ENCODE measurements around the gene STX1B.
"Not testable (repeated sequence)": the region's sequence is repeated elsewhere in the genome, so short reads cannot be mapped to it uniquely, and the experiment has no call there.

STX1B gene

GRCh38 chr16:31013292-31013691 lies 2.9 kb upstream of the STX1B start:
- not testable (repeated sequence) for DNase-seq (ENCODE audit: low spot score)

- not testable (repeated sequence) for DNase-seq (ENCODE audit: low spot score)
These were observed 1.4 kb upstream of the STX1B start for GRCh38 chr16:31011815-31012214.

- no peak for DNase-seq (ENCODE audit: low spot score)
These were observed 399 bp downstream of the STX1B start for GRCh38 chr16:31009894-31010584.

- no peak for DNase-seq (ENCODE audit: low spot score)
These were observed 1.3 kb downstream of the STX1B start for GRCh38 chr16:31009120-31009519.

GRCh38 chr16:31008551-31008950 lies 1.9 kb downstream of the STX1B start:
- DNase-seq (ENCODE audit: low spot score): no peak

- no peak for DNase-seq (ENCODE audit: low spot score)
These were observed 2.3 kb downstream of the STX1B start for GRCh38 chr16:31008149-31008548.

- no peak for DNase-seq (ENCODE audit: low spot score)
These were observed 2.8 kb downstream of the STX1B start for GRCh38 chr16:31007684-31008083.

GRCh38 chr16:31006589-31006988 lies 3.8 kb downstream of the STX1B start:
- DNase-seq (ENCODE audit: low spot score): no peak

- no peak for DNase-seq (ENCODE audit: low spot score)
These were observed 4.4 kb downstream of the STX1B start for GRCh38 chr16:31006086-31006385.

- no peak for DNase-seq (ENCODE audit: low spot score)
These were observed 4.9 kb downstream of the STX1B start for GRCh38 chr16:31005350-31006085.

GRCh38 chr16:31004658-31005057 lies 5.8 kb downstream of the STX1B start:
- no peak for DNase-seq (ENCODE audit: low spot score)

- DNase-seq (ENCODE audit: low spot score): no peak
These were observed 6.7 kb downstream of the STX1B start for GRCh38 chr16:31003744-31004143.

GRCh38 chr16:31002862-31003341 lies 7.5 kb downstream of the STX1B start:
- DNase-seq (ENCODE audit: low spot score): no peak

GRCh38 chr16:31002250-31002700 lies 8.2 kb downstream of the STX1B start:
- DNase-seq (ENCODE audit: low spot score): no peak

- DNase-seq (ENCODE audit: low spot score): no peak
These were observed 8.8 kb downstream of the STX1B start for GRCh38 chr16:31001507-31002249.

GRCh38 chr16:31000671-31001382 lies 9.6 kb downstream of the STX1B start:
- no peak for DNase-seq (ENCODE audit: low spot score)

- no peak for DNase-seq (ENCODE audit: low spot score)
These were observed 11.3 kb downstream of the STX1B start for GRCh38 chr16:30998852-30999761.

- no peak for DNase-seq (ENCODE audit: low spot score)
These were observed 12.4 kb downstream of the STX1B start for GRCh38 chr16:30997725-30998711.

- DNase-seq (ENCODE audit: low spot score): peak; percentile 88
These were observed 13.3 kb downstream of the STX1B start for GRCh38 chr16:30996985-30997724.

Data from HuH-7.5 (cell line).